NB4 (cell line): ENCODE data around the gene C1QTNF6.

ENCODE experiments used
- DNase-seq: peaks from one replicate; pipeline ENCODE4 v3.0.0; 2010; ENCODE audit warnings: low read depth
- H3K4me3 ChIP-seq: one replicate; pipeline ENCODE4 v1.5.1; 2011; ENCODE audit warnings: mild to moderate bottlenecking, low read depth, low read length, moderate library complexity
- CTCF ChIP-seq: IDR thresholded peaks from one replicate; pipeline ENCODE4 v1.5.1; 2012; ENCODE audit warnings: low read depth, low read length
- MAX ChIP-seq: IDR thresholded peaks from 2 replicates; pipeline ENCODE4 v1.6.1; 2011; ENCODE audit warnings: low read depth, low read length
- MYC ChIP-seq: IDR thresholded peaks from 2 replicates; pipeline ENCODE4 v1.6.1; 2011; ENCODE audit warnings: low read depth, low read length
- POLR2A ChIP-seq: IDR thresholded peaks from 2 replicates; pipeline ENCODE4 v1.6.1; 2011; ENCODE audit warnings: mild to moderate bottlenecking; ENCODE audit not compliant: insufficient read length; ENCODE audit errors: extremely low read depth

C1QTNF6 gene

GRCh38 chr22:37223965-37224551, 36.0 kb upstream of the C1QTNF6 start:
- no peak for DNase-seq
- no peak overlapping the region for H3K4me3 ChIP-seq
- TF ChIP-seq MAX (no peak), CTCF (no peak), MYC (no peak), POLR2A (no peak)

GRCh38 chr22:37222440-37222971, 34.5 kb upstream of the C1QTNF6 start:
- peak; percentile 47 for DNase-seq
- no peak overlapping the region for H3K4me3 ChIP-seq
- TF ChIP-seq CTCF (no peak), MYC (no peak), MAX (no peak), POLR2A (no peak)

GRCh38 chr22:37221424-37222333, 33.6 kb upstream of the C1QTNF6 start:
- TF ChIP-seq MYC: no peak
- no peak for TF ChIP-seq POLR2A
- no peak for TF ChIP-seq CTCF
- TF ChIP-seq MAX: no peak
- H3K4me3 ChIP-seq: no peak overlapping the region
- no peak for DNase-seq

- no peak for TF ChIP-seq CTCF
- no peak for TF ChIP-seq MYC
- TF ChIP-seq MAX: no peak
- no peak for TF ChIP-seq POLR2A
- no peak overlapping the region for H3K4me3 ChIP-seq
- no peak for DNase-seq
Observed at GRCh38 chr22:37220543-37220981, 32.5 kb upstream of the C1QTNF6 start.

GRCh38 chr22:37219533-37219932, 31.5 kb upstream of the C1QTNF6 start:
- TF ChIP-seq POLR2A (no peak), MYC (no peak), CTCF (no peak), MAX (no peak)
- no peak for DNase-seq
- H3K4me3 ChIP-seq: no peak overlapping the region
